ENCODE results near the gene COPB1. TPM values are rescaled to one million over a fixed set of nuclear protein-coding genes. Genes with fewer than 3 reads are reported as not detected.

COPB1 gene
- total and polyA plus RNA-seq, 9 of the 15 experiments (the other 6 are each of a cell fraction or from before 2014, with no cell fraction given): 64.7 to 188 (median 91.6) TPM

DNA sequence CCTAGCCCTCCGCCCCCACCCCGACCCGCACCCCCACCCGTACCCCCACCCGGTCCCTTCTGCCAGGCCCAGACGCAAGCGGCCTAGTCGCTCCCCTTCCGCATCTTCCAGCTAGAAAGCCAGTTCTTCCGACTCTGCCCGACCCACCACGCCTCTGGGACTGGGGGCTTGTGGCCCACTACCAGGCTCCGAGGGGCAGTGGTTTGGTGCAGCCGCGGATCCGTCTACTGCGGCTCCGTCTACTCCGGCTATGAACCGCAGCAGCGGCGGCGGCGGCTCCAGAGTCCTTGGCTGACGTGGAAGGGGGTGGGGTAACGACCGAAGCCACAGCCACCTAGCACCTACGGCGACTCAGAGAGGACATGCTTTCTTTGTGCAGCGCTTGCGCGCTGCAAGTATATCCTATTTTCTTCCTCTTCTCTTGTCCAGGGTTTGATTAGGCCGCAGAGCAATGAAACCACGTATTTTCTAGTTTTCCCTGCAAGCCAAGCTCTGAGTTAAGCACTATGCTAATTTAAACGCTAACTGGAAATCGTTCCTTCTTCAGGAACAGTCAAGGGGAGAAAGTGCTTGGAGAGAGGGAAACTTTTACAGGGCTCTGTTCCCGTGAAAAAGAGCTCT is at the start of gene COPB1 (continued):
- TF ChIP-seq, protein P1, sequence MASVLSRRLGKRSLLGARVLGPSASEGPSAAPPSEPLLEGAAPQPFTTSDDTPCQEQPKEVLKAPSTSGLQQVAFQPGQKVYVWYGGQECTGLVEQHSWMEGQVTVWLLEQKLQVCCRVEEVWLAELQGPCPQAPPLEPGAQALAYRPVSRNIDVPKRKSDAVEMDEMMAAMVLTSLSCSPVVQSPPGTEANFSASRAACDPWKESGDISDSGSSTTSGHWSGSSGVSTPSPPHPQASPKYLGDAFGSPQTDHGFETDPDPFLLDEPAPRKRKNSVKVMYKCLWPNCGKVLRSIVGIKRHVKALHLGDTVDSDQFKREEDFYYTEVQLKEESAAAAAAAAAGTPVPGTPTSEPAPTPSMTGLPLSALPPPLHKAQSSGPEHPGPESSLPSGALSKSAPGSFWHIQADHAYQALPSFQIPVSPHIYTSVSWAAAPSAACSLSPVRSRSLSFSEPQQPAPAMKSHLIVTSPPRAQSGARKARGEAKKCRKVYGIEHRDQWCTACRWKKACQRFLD (CRISPR knock-in tag; IDR thresholded peaks at IDR 0.05): no peak; the same call in 1 of the 2 replicates
- TF ChIP-seq ZNF830 (CRISPR knock-in tag; IDR thresholded peaks at IDR 0.05) (no peak), U2AF1 (optimal IDR thresholded peaks at IDR 0.05; ENCODE audit: low read depth, low read length) (no peak), ESRRA (IDR thresholded peaks at IDR 0.05; ENCODE audit: borderline replicate concordance, low read depth) (peak; percentile 77; the same call in 1 of the 2 replicates), ZNF41 (CRISPR knock-in tag; conservative IDR thresholded peaks at IDR 0.05) (no peak), CC2D1A (IDR thresholded peaks at IDR 0.05) (no peak), ZNF717 (CRISPR knock-in tag; IDR thresholded peaks at IDR 0.05) (no peak), SIN3B (IDR thresholded peaks at IDR 0.05; ENCODE audit: low read depth) (no peak), BCOR (IDR thresholded peaks at IDR 0.05) (no peak), DDX20 (tag; IDR thresholded peaks at IDR 0.05; ENCODE audit: low read depth) (no peak), RHOXF2B (CRISPR knock-in tag; conservative IDR thresholded peaks at IDR 0.05) (no peak), POLR2AphosphoS2 (IDR thresholded peaks at IDR 0.05; ENCODE audit: low read length) (peak; percentile 65; the same call in 1 of the 2 replicates), NFE2L1 (tag; IDR thresholded peaks at IDR 0.05; ENCODE audit: borderline replicate concordance, low read depth) (no peak), ZNF695 (CRISPR knock-in tag; IDR thresholded peaks at IDR 0.05) (no peak), KLF13 (tag; IDR thresholded peaks at IDR 0.05; ENCODE audit: borderline replicate concordance, low read depth) (no peak)
- TF ChIP-seq, protein P2, sequence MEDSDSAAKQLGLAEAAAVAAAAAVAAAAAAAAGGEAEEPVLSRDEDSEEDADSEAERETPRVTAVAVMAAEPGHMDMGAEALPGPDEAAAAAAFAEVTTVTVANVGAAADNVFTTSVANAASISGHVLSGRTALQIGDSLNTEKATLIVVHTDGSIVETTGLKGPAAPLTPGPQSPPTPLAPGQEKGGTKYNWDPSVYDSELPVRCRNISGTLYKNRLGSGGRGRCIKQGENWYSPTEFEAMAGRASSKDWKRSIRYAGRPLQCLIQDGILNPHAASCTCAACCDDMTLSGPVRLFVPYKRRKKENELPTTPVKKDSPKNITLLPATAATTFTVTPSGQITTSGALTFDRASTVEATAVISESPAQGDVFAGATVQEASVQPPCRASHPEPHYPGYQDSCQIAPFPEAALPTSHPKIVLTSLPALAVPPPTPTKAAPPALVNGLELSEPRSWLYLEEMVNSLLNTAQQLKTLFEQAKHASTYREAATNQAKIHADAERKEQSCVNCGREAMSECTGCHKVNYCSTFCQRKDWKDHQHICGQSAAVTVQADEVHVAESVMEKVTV (CRISPR knock-in tag; IDR thresholded peaks at IDR 0.05): no peak
- TF ChIP-seq, protein P3, sequence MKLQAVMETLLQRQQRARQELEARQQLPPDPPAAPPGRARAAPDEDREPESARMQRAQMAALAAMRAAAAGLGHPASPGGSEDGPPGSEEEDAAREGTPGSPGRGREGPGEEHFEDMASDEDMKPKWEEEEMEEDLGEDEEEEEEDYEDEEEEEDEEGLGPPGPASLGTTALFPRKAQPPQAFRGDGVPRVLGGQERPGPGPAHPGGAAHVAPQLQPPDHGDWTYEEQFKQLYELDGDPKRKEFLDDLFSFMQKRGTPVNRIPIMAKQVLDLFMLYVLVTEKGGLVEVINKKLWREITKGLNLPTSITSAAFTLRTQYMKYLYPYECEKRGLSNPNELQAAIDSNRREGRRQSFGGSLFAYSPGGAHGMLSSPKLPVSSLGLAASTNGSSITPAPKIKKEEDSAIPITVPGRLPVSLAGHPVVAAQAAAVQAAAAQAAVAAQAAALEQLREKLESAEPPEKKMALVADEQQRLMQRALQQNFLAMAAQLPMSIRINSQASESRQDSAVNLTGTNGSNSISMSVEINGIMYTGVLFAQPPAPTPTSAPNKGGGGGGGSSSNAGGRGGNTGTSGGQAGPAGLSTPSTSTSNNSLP (IDR thresholded peaks at IDR 0.05; ENCODE audit: borderline replicate concordance, low read depth, low read length): no peak
- TF ChIP-seq, protein P4, sequence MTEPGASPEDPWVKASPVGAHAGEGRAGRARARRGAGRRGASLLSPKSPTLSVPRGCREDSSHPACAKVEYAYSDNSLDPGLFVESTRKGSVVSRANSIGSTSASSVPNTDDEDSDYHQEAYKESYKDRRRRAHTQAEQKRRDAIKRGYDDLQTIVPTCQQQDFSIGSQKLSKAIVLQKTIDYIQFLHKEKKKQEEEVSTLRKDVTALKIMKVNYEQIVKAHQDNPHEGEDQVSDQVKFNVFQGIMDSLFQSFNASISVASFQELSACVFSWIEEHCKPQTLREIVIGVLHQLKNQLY (CRISPR knock-in tag; conservative IDR thresholded peaks at IDR 0.05): no peak
- TF ChIP-seq, protein P5, sequence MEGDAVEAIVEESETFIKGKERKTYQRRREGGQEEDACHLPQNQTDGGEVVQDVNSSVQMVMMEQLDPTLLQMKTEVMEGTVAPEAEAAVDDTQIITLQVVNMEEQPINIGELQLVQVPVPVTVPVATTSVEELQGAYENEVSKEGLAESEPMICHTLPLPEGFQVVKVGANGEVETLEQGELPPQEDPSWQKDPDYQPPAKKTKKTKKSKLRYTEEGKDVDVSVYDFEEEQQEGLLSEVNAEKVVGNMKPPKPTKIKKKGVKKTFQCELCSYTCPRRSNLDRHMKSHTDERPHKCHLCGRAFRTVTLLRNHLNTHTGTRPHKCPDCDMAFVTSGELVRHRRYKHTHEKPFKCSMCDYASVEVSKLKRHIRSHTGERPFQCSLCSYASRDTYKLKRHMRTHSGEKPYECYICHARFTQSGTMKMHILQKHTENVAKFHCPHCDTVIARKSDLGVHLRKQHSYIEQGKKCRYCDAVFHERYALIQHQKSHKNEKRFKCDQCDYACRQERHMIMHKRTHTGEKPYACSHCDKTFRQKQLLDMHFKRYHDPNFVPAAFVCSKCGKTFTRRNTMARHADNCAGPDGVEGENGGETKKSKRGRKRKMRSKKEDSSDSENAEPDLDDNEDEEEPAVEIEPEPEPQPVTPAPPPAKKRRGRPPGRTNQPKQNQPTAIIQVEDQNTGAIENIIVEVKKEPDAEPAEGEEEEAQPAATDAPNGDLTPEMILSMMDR (IDR thresholded peaks at IDR 0.05 in 2 of 3, conservative IDR thresholded peaks at IDR 0.05 in 1 of 3; ENCODE audit: insufficient read depth in 2 of 3, low read depth in 1 of 3, low read length in 3 of 3): no peak
- TF ChIP-seq, protein P6, sequence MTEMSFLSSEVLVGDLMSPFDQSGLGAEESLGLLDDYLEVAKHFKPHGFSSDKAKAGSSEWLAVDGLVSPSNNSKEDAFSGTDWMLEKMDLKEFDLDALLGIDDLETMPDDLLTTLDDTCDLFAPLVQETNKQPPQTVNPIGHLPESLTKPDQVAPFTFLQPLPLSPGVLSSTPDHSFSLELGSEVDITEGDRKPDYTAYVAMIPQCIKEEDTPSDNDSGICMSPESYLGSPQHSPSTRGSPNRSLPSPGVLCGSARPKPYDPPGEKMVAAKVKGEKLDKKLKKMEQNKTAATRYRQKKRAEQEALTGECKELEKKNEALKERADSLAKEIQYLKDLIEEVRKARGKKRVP (CRISPR knock-in tag; IDR thresholded peaks at IDR 0.05): no peak

Data from K562 (cell line).